K562 (cell line): ENCODE results near the gene ZDHHC5. TPM values are rescaled to one million over a fixed set of nuclear protein-coding genes. Genes with fewer than 3 reads are reported as not detected.

Experiments used
- DPF2 ChIP-seq: fragments of 450-650 bp; IDR thresholded peaks from 2 replicates; pipeline ENCODE4 v1.6.1; 2016
- EP400 ChIP-seq: fragments of 450-650 bp; IDR thresholded peaks from 2 replicates; pipeline ENCODE4 v1.6.1; 2017; ENCODE audit warnings: antibody characterized with exemption, mild to moderate bottlenecking, moderate library complexity
- ETV1 ChIP-seq: fragments of 450-650 bp; conservative IDR thresholded peaks from 2 replicates; pipeline ENCODE4 v1.6.1; 2016; ENCODE audit warnings: missing genetic modification characterization, control low read depth, low read depth, missing compliant biosample characterization
- GTF2A2 ChIP-seq: IDR thresholded peaks from 2 replicates; pipeline ENCODE4 v1.6.1; 2016; ENCODE audit warnings: mild to moderate bottlenecking, missing genetic modification characterization, missing compliant biosample characterization
- ILK ChIP-seq: fragments of 450-650 bp; IDR thresholded peaks from 2 replicates; pipeline ENCODE4 v1.6.1; 2016; ENCODE audit warnings: missing genetic modification characterization, low read depth, mild to moderate bottlenecking, missing compliant biosample characterization, moderate library complexity, borderline replicate concordance
- MED1 ChIP-seq: sonication (generic); formaldehyde crosslinking; IDR thresholded peaks from 2 replicates; pipeline ENCODE4 v1.8.1; 2023; ENCODE audit warnings: missing genetic modification reagents, borderline replicate concordance
- MTA3 ChIP-seq: fragments of 450-650 bp; formaldehyde crosslinking; IDR thresholded peaks from 2 replicates; pipeline ENCODE4 v1.6.1; 2017; ENCODE audit warnings: mild to moderate bottlenecking, borderline replicate concordance
- NRF1 ChIP-seq, 2 experiments: fragments of 450-650 bp; IDR thresholded peaks in 1 of 2; conservative IDR thresholded peaks in 1 of 2; 2 replicates each; pipeline ENCODE4 v1.6.1; 2014; ENCODE audit warnings: mild to moderate bottlenecking in 2 of 2
- POLR2H ChIP-seq: IDR thresholded peaks from 2 replicates; pipeline ENCODE4 v1.6.1; 2016; ENCODE audit warnings: missing genetic modification characterization, low read depth, mild to moderate bottlenecking, control low read depth, missing compliant biosample characterization, moderate library complexity
- PRMT5 ChIP-seq: sonication (generic); formaldehyde crosslinking; IDR thresholded peaks from 2 replicates; pipeline ENCODE4 v1.5.0; 2020; ENCODE audit warnings: missing genetic modification reagents
- SAP30 ChIP-seq: fragments of 200-600 bp; sonication (generic); IDR thresholded peaks from 2 replicates; pipeline ENCODE4 v1.6.1; 2012; ENCODE audit warnings: borderline replicate concordance, low read depth, mild to moderate bottlenecking, moderate library complexity, low read length, control low read depth, inconsistent platforms; ENCODE audit not compliant: insufficient read depth, poor library complexity, severe bottlenecking
- SP1 ChIP-seq: sonication (generic); formaldehyde crosslinking; IDR thresholded peaks from 2 replicates; pipeline ENCODE4 v1.8.1; 2022; ENCODE audit warnings: mild to moderate bottlenecking, missing genetic modification reagents
- YBX1 ChIP-seq: fragments of 450-650 bp; IDR thresholded peaks from 2 replicates; pipeline ENCODE4 v1.7.1; 2016; ENCODE audit warnings: mild to moderate bottlenecking
- ZEB2 ChIP-seq: fragments of 450-650 bp; IDR thresholded peaks from 2 replicates; pipeline ENCODE4 v1.6.1; 2016
- ZKSCAN3 ChIP-seq: fragments of 250-450 bp; sonication (Bioruptor Pico); IDR thresholded peaks from 2 replicates; pipeline ENCODE4 v1.4.0; 2020
- ZNF589 ChIP-seq: fragments of 200-800 bp; sonication (Bioruptor generic); IDR thresholded peaks from 2 replicates; pipeline ENCODE4 v1.6.1; 2016; ENCODE audit warnings: low read depth, missing genetic modification characterization, missing compliant biosample characterization
- polyA plus RNA-seq, 8 experiments: library from polyadenylated mRNA; depleted of rRNA in 4 of 8; stranded (reverse) in 5 of 8; unstranded in 3 of 8; fragments of >200 nt; fragmentation: Nextera tagmentation in 2 of 8; fragmentation: Illumina TruSeq in 1 of 8; extraction: Ambion mirVana in 2 of 8; extraction: Trizol in 1 of 8; gene quantifications; 2 replicates each; pipeline versions ENCODE4 v1.2.1 to v1.2.3, GENCODE V29; 2011 to 2014; ENCODE audit warnings: inconsistent platforms in 1 of 8, missing spikeins in 1 of 8
- total RNA-seq, 7 experiments: library from RNA; depleted of rRNA in 6 of 7; stranded (reverse); fragments of >200 nt in 6 of 7; fragmentation: Illumina TruSeq in 2 of 7; extraction: Trizol in 2 of 7; gene quantifications; 2 replicates each; pipeline versions ENCODE4 v1.2.1 to v1.2.3, GENCODE V29; 2011 to 2021; ENCODE audit warnings: low replicate concordance in 1 of 7
- TF ChIP-seq, protein P1 (sequence below): IDR thresholded peaks from 2 replicates; pipeline ENCODE4 v1.6.1; 2014; ENCODE audit warnings: antibody characterized with exemption
- TF ChIP-seq, protein P2 (sequence below): fragments of 250-450 bp; sonication (Bioruptor Pico); IDR thresholded peaks from 2 replicates; pipeline ENCODE4 v1.8.0; 2022; ENCODE audit warnings: inconsistent platforms
- TF ChIP-seq, protein P3 (sequence below): fragments of 450-650 bp; IDR thresholded peaks from 2 replicates; pipeline ENCODE4 v1.6.1; 2016; ENCODE audit warnings: low read depth, mild to moderate bottlenecking, moderate library complexity
- TF ChIP-seq, protein P4 (sequence below): sonication (generic); formaldehyde crosslinking; IDR thresholded peaks from 2 replicates; pipeline ENCODE4 v1.8.0; 2022; ENCODE audit warnings: mild to moderate bottlenecking, missing genetic modification reagents, borderline replicate concordance
- TF ChIP-seq, protein P5 (sequence below): fragments of 450-650 bp; IDR thresholded peaks from 2 replicates; pipeline ENCODE4 v1.6.1; 2014; ENCODE audit warnings: low read depth, mild to moderate bottlenecking, moderate library complexity, borderline replicate concordance

Gene ZDHHC5
- total and polyA plus RNA-seq, 9 of the 15 experiments (the other 6 are each of a cell fraction or from before 2014, with no cell fraction given): 3.8 to 64.2 (median 35.9) TPM

DNA sequence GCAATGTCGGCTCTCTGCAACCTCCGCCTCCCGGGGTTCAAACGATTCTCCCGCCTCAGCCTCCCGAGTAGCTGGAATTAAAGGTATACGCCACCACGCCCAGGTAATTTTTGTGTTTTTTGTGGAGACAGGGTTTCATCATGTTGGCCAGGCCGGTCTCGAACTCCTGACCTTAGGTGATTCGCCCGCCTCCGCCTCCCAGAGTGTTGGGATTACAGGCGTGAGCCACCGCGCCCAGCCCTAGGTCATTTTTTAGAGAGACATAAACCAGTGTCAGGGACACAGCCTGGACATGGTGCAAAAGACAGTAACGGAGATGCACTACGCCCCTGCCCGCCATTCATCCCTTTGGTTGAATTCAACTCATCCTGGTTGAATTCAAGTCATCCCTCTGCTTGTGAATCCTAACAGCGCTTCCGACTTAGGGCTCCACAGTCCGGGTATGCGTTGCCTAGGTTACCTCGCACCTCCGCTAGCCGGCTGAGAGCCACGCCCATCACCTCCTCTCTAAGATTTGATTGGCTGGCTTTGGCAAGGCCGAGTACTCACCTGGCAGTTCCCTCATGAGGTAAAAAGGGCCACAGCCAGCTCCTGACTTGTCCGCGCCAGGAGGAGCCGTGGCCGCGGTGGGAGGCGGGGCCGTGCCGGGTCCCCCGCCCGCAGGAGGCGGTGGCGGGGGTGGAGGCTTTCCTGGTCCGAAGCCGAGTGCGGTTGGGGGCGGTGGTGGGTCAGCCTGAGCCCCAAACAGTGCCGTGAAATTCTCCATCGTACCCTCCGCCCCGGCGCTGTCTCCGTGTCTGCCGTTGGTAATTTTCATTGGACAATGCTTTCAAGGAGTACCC, 43.7 kb downstream of the ZDHHC5 start, which contains the start of gene MED19 (continued):
- TF ChIP-seq POLR2H (no peak), PRMT5 (CRISPR knock-in tag) (no peak), ZKSCAN3 (no peak), MTA3 (peak; percentile 12; the same call in 1 of the 2 replicates), MED1 (CRISPR knock-in tag) (no peak), ETV1 (tag) (no peak), ZNF589 (CRISPR knock-in tag) (no peak), EP400 (no peak), NRF1 (conservative IDR thresholded peaks at IDR 0.05 in 1 of 2, IDR thresholded peaks at IDR 0.05 in 1 of 2) (peak in 1 of 2 experiments; percentile 40; a peak in 1 of 4 replicates), ZEB2 (peak; percentile 82), DPF2 (0 out of 2 replicates have a peak, but pooled peaks have one; percentile 17), SP1 (CRISPR knock-in tag) (peak; percentile 31; the same call in 1 of the 2 replicates), ILK (tag) (no peak), SAP30 (peak; percentile 93), GTF2A2 (tag) (no peak), YBX1 (no peak)
- TF ChIP-seq, protein P1, sequence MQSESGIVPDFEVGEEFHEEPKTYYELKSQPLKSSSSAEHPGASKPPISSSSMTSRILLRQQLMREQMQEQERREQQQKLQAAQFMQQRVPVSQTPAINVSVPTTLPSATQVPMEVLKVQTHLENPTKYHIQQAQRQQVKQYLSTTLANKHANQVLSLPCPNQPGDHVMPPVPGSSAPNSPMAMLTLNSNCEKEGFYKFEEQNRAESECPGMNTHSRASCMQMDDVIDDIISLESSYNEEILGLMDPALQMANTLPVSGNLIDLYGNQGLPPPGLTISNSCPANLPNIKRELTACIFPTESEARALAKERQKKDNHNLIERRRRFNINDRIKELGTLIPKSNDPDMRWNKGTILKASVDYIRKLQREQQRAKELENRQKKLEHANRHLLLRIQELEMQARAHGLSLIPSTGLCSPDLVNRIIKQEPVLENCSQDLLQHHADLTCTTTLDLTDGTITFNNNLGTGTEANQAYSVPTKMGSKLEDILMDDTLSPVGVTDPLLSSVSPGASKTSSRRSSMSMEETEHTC: no peak
- TF ChIP-seq, protein P2, sequence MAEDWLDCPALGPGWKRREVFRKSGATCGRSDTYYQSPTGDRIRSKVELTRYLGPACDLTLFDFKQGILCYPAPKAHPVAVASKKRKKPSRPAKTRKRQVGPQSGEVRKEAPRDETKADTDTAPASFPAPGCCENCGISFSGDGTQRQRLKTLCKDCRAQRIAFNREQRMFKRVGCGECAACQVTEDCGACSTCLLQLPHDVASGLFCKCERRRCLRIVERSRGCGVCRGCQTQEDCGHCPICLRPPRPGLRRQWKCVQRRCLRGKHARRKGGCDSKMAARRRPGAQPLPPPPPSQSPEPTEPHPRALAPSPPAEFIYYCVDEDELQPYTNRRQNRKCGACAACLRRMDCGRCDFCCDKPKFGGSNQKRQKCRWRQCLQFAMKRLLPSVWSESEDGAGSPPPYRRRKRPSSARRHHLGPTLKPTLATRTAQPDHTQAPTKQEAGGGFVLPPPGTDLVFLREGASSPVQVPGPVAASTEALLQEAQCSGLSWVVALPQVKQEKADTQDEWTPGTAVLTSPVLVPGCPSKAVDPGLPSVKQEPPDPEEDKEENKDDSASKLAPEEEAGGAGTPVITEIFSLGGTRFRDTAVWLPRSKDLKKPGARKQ (CRISPR knock-in tag): no peak
- TF ChIP-seq, protein P3, sequence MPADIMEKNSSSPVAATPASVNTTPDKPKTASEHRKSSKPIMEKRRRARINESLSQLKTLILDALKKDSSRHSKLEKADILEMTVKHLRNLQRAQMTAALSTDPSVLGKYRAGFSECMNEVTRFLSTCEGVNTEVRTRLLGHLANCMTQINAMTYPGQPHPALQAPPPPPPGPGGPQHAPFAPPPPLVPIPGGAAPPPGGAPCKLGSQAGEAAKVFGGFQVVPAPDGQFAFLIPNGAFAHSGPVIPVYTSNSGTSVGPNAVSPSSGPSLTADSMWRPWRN: no peak
- TF ChIP-seq, protein P4, sequence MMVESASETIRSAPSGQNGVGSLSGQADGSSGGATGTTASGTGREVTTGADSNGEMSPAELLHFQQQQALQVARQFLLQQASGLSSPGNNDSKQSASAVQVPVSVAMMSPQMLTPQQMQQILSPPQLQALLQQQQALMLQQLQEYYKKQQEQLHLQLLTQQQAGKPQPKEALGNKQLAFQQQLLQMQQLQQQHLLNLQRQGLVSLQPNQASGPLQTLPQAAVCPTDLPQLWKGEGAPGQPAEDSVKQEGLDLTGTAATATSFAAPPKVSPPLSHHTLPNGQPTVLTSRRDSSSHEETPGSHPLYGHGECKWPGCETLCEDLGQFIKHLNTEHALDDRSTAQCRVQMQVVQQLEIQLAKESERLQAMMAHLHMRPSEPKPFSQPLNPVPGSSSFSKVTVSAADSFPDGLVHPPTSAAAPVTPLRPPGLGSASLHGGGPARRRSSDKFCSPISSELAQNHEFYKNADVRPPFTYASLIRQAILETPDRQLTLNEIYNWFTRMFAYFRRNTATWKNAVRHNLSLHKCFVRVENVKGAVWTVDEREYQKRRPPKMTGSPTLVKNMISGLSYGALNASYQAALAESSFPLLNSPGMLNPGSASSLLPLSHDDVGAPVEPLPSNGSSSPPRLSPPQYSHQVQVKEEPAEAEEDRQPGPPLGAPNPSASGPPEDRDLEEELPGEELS (CRISPR knock-in tag): no peak
- TF ChIP-seq, protein P5, sequence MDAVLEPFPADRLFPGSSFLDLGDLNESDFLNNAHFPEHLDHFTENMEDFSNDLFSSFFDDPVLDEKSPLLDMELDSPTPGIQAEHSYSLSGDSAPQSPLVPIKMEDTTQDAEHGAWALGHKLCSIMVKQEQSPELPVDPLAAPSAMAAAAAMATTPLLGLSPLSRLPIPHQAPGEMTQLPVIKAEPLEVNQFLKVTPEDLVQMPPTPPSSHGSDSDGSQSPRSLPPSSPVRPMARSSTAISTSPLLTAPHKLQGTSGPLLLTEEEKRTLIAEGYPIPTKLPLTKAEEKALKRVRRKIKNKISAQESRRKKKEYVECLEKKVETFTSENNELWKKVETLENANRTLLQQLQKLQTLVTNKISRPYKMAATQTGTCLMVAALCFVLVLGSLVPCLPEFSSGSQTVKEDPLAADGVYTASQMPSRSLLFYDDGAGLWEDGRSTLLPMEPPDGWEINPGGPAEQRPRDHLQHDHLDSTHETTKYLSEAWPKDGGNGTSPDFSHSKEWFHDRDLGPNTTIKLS: peak; percentile 70
